Measurements from ENCODE around the gene SCN8A.
"Not testable (repeated sequence)": the region's sequence is repeated elsewhere in the genome, so short reads cannot be mapped to it uniquely, and the experiment has no call there.

SCN8A gene

GRCh38 chr12:51774933-51775332, 183.9 kb downstream of the SCN8A start:
- no peak for DNase-seq

- no peak for DNase-seq
These were observed 186.4 kb downstream of the SCN8A start for GRCh38 chr12:51777457-51777856.

GRCh38 chr12:51777973-51778372, 186.9 kb downstream of the SCN8A start:
- DNase-seq, result no peak

- DNase-seq, result no peak
These were observed 188.8 kb downstream of the SCN8A start for GRCh38 chr12:51779876-51780275.

- no peak for DNase-seq
These were observed 193.7 kb downstream of the SCN8A start for GRCh38 chr12:51784688-51785087.

GRCh38 chr12:51785906-51786305, 194.9 kb downstream of the SCN8A start:
- DNase-seq, result no peak

GRCh38 chr12:51788876-51789275, 197.8 kb downstream of the SCN8A start:
- no peak for DNase-seq

- no peak for DNase-seq
These were observed 201.4 kb downstream of the SCN8A start for GRCh38 chr12:51792417-51792816.

- DNase-seq, result no peak
These were observed 202.2 kb downstream of the SCN8A start for GRCh38 chr12:51793201-51793600.

GRCh38 chr12:51797301-51797700, 206.3 kb downstream of the SCN8A start:
- no peak for DNase-seq

GRCh38 chr12:51798051-51798450, 207.0 kb downstream of the SCN8A start:
- not testable (repeated sequence) for DNase-seq

- no peak for DNase-seq
These were observed 207.5 kb downstream of the SCN8A start for GRCh38 chr12:51798501-51798900.

- DNase-seq, result no peak
These were observed 210.0 kb downstream of the SCN8A start for GRCh38 chr12:51801027-51801426.

- DNase-seq, result no peak
These were observed 215.9 kb downstream of the SCN8A start for GRCh38 chr12:51806896-51807295.

GRCh38 chr12:51809193-51809592, 218.2 kb downstream of the SCN8A start:
- DNase-seq, result no peak

- no peak for DNase-seq
These were observed 220.5 kb downstream of the SCN8A start for GRCh38 chr12:51811203-51812202.

- DNase-seq, result no peak
These were observed 221.8 kb downstream of the SCN8A start for GRCh38 chr12:51812871-51813270.

- DNase-seq, result no peak
These were observed 222.9 kb downstream of the SCN8A start for GRCh38 chr12:51813931-51814310.

- no peak for DNase-seq
These were observed 223.5 kb downstream of the SCN8A start for GRCh38 chr12:51814311-51815088.

- no peak for DNase-seq
These were observed 224.5 kb downstream of the SCN8A start for GRCh38 chr12:51815571-51815970.

- no peak for DNase-seq
These were observed 226.3 kb downstream of the SCN8A start for GRCh38 chr12:51817027-51817953.

GRCh38 chr12:51818086-51818485, 227.1 kb downstream of the SCN8A start:
- no peak for DNase-seq

All from NCI-H1048 (cell line).